GM21529 (cell line): Measurements from ENCODE around the gene SCNN1A.

Source experiments
- ATAC-seq: cut with Tn5 transposase; IDR thresholded peaks from one replicate; pipeline ENCODE4 v1.9.1; 2021; ENCODE audit not compliant: unreplicated experiment

SCNN1A gene

GRCh38 chr12:6375269-6376078, at the start of gene SCNN1A:
Gene SCNN1A (minus strand): TSS chr12:6375563. CDS start chr12:6374783, 780 bp downstream.
- no peak for ATAC-seq

GRCh38 chr12:6424866-6425265, 49.5 kb upstream of the SCNN1A start:
- ATAC-seq: no peak

- no peak for ATAC-seq
Measured at GRCh38 chr12:6424008-6424347, 48.6 kb upstream of the SCNN1A start.

- no peak for ATAC-seq
Measured at GRCh38 chr12:6423267-6424007, 48.1 kb upstream of the SCNN1A start.

- no peak for ATAC-seq
Measured at GRCh38 chr12:6420364-6420763, 45.0 kb upstream of the SCNN1A start.

GRCh38 chr12:6418796-6419195, 43.4 kb upstream of the SCNN1A start:
- ATAC-seq: no peak

- no peak for ATAC-seq
Measured at GRCh38 chr12:6416596-6416995, 41.2 kb upstream of the SCNN1A start.

- ATAC-seq: no peak
Measured at GRCh38 chr12:6407236-6407954, 32.0 kb upstream of the SCNN1A start.

- ATAC-seq: no peak
Measured at GRCh38 chr12:6405963-6406362, 30.6 kb upstream of the SCNN1A start.

GRCh38 chr12:6404390-6404789, 29.0 kb upstream of the SCNN1A start:
- ATAC-seq: no peak

- no peak for ATAC-seq
Measured at GRCh38 chr12:6399884-6400644, 24.7 kb upstream of the SCNN1A start.

- ATAC-seq: no peak
Measured at GRCh38 chr12:6396031-6396430, 20.7 kb upstream of the SCNN1A start.

- ATAC-seq: no peak
Measured at GRCh38 chr12:6394398-6394797, 19.0 kb upstream of the SCNN1A start.

GRCh38 chr12:6393109-6393508, 17.7 kb upstream of the SCNN1A start:
- ATAC-seq: no peak

GRCh38 chr12:6392504-6392903, 17.1 kb upstream of the SCNN1A start:
- no peak for ATAC-seq

GRCh38 chr12:6391013-6391412, 15.7 kb upstream of the SCNN1A start:
- no peak for ATAC-seq

- no peak for ATAC-seq
Measured at GRCh38 chr12:6390084-6390799, 14.9 kb upstream of the SCNN1A start.

GRCh38 chr12:6387541-6387940, 12.2 kb upstream of the SCNN1A start:
- ATAC-seq: no peak

GRCh38 chr12:6386491-6386890, 11.1 kb upstream of the SCNN1A start:
- no peak for ATAC-seq

- ATAC-seq: no peak
Measured at GRCh38 chr12:6386038-6386437, 10.7 kb upstream of the SCNN1A start.
